Cardiac muscle cell (in vitro differentiated cells and primary cell): ENCODE results near the gene SEMA3A. TPM values are rescaled to one million over a fixed set of nuclear protein-coding genes. Genes with fewer than 3 reads are reported as not detected.
A peak's percentile ranks its signal among the peaks of the same experiment; 100 is the strongest.

ENCODE experiments used
- DNase-seq, 2 donors: peaks; one replicate each; pipeline versions ENCODE4 v3.0.0 to v3.0.0-alpha.2; 2010 to 2017; ENCODE audit warnings: low read depth in 1 of 2, low spot score in 1 of 2
- H3K27ac ChIP-seq: fragments of 200-600 bp; sonication (generic); 2 replicates; pipeline ENCODE4 v1.5.1; 2016
- H3K27me3 ChIP-seq: fragments of 200-600 bp; sonication (generic); 2 replicates; pipeline ENCODE4 v1.6.0; 2016; ENCODE audit warnings: control low read depth
- H3K36me3 ChIP-seq: fragments of 200-600 bp; sonication (generic); 2 replicates; pipeline ENCODE4 v1.5.1; 2016; ENCODE audit warnings: control low read depth
- H3K4me1 ChIP-seq: fragments of 200-600 bp; sonication (generic); 2 replicates; pipeline ENCODE4 v1.8.1; 2017; ENCODE audit warnings: low read depth, mild to moderate bottlenecking, mixed run types
- H3K4me3 ChIP-seq: fragments of 200-600 bp; sonication (generic); 2 replicates; pipeline ENCODE4 v1.5.1; 2016; ENCODE audit warnings: mild to moderate bottlenecking
- H3K9me3 ChIP-seq: fragments of 200-600 bp; sonication (generic); 2 replicates; pipeline ENCODE4 v1.5.1; 2017; ENCODE audit warnings: low read depth, mild to moderate bottlenecking, control low read depth
- polyA plus RNA-seq: library from polyadenylated mRNA; unstranded; fragments of >200 nt; fragmentation: Nextera tagmentation; extraction: Ambion mirVana; gene quantifications from 2 replicates; pipeline ENCODE4 v1.2.1, GENCODE V29; 2016
- total RNA-seq: library from RNA; depleted of rRNA; stranded (reverse); fragments of >200 nt; gene quantifications from 2 replicates; pipeline ENCODE4 v1.2.3, GENCODE V29; 2016
- TF ChIP-seq, protein P1 (sequence below): IDR thresholded peaks from 2 replicates; pipeline ENCODE4 v1.5.1; 2012; ENCODE audit warnings: low read depth, mild to moderate bottlenecking, low read length

Gene SEMA3A
- total and polyA plus RNA-seq, 2 experiments from 2014 or later, result 33.5 to 37.3 TPM

DNA sequence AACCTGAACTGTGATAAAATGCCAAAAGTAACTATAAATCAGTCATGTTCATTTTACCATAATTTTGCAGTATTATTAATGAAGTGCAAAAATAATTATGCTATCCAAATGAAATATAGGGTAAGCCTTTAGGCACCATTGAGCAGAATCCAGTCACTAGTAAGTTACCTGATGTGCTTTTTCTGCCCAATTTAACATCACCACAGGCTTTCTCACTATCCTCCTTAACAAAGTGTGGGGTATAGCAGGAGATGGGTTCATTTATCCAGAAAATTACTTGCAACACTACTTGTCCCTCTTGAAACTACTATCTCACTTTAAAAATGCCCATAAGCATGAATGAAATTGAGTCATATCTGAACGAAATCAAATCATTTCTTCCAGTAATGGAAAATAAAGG, 211.0 kb downstream of the SEMA3A start:
- H3K36me3 ChIP-seq, result peaks cover 18% of the 10 kb centered on the region
- TF ChIP-seq, protein P1, sequence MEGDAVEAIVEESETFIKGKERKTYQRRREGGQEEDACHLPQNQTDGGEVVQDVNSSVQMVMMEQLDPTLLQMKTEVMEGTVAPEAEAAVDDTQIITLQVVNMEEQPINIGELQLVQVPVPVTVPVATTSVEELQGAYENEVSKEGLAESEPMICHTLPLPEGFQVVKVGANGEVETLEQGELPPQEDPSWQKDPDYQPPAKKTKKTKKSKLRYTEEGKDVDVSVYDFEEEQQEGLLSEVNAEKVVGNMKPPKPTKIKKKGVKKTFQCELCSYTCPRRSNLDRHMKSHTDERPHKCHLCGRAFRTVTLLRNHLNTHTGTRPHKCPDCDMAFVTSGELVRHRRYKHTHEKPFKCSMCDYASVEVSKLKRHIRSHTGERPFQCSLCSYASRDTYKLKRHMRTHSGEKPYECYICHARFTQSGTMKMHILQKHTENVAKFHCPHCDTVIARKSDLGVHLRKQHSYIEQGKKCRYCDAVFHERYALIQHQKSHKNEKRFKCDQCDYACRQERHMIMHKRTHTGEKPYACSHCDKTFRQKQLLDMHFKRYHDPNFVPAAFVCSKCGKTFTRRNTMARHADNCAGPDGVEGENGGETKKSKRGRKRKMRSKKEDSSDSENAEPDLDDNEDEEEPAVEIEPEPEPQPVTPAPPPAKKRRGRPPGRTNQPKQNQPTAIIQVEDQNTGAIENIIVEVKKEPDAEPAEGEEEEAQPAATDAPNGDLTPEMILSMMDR, result no peak

DNA sequence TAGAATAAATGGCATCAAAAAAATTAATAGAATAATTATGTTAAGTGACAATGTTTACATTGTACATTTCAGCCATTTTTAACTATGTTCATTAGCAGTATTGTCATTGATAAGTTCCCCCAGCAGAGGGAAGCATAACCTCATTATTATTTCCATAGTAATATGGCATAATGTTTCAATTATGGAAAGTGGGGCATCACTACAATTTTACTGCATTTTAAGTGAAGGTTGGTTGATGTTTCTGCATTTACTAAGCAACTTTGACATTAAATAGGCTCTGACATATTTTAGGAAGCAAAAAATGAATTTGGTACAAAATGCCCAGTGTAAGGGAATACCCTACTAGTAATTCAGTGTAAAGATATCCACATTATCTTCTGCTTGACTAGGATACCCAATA, 218.3 kb downstream of the SEMA3A start:
- peak; percentile 58 to 60 for DNase-seq
- H3K36me3 ChIP-seq, result peaks cover 14% of the 10 kb centered on the region
- H3K4me3 ChIP-seq, result no peak overlapping the region
- no peaks in the 10 kb centered on the region for H3K27me3 ChIP-seq
- no peaks in the 10 kb centered on the region for H3K4me1 ChIP-seq
- TF ChIP-seq, protein P1, result peak; percentile 49
- no peaks in the 10 kb centered on the region for H3K9me3 ChIP-seq
- no peak overlapping the region for H3K27ac ChIP-seq

More for the DNA sequence above, 211.0 kb downstream of the SEMA3A start:
- Histone ChIP-seq H3K4me3 (no peak overlapping the region), H3K27me3 (no peaks in the 10 kb centered on the region), H3K4me1 (no peaks in the 10 kb centered on the region), H3K9me3 (no peaks in the 10 kb centered on the region), H3K27ac (no peak overlapping the region)
- no peak for DNase-seq

DNA sequence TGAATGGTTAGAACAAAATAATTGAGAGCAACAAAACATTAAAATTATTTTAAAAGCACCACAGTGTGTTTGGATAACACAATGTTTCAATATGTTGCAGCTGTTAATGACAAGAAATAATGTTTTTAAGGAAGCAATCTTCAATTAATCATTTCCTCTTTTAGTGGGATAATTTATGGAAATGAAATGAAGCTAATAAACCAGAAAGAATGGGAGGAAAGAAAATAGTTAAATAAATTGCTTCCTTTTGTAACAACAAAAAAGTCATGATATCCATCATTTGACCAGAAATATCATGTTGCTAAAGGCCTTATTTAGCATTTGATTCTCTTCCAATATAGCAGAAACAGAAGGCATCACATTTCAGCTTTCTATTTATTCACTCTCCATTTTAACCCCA, 224.5 kb downstream of the SEMA3A start:
- Histone ChIP-seq H3K9me3 (no peaks in the 10 kb centered on the region), H3K4me3 (no peak overlapping the region), H3K27ac (no peak overlapping the region), H3K27me3 (no peaks in the 10 kb centered on the region), H3K36me3 (peaks cover 7% of the 10 kb centered on the region), H3K4me1 (no peaks in the 10 kb centered on the region)
- TF ChIP-seq, protein P1, result no peak
- DNase-seq, result no peak

DNA sequence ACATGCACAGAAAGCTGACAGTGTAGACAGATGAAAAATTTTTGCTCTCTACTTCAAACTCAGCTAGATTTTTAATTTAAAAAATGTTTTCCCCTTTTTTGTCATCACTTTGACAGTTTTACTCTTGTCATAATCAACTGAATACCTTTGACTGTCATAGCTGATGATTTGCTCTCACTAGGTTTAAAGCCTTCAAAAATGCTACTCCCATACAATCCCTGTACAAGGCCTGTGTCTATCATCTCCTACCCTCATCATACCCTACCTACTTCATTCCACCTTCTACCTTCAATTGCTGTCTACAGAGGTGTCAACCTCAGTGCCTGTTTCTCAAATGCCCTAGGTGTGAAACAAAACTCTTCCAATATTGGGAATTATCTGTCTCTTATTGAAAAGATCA, 230.3 kb downstream of the SEMA3A start:
- Histone ChIP-seq H3K9me3 (no peaks in the 10 kb centered on the region), H3K36me3 (peaks cover 19% of the 10 kb centered on the region), H3K4me3 (no peak overlapping the region), H3K27ac (no peak overlapping the region), H3K27me3 (no peaks in the 10 kb centered on the region), H3K4me1 (no peaks in the 10 kb centered on the region)
- TF ChIP-seq, protein P1, result no peak
- DNase-seq, result no peak

DNA sequence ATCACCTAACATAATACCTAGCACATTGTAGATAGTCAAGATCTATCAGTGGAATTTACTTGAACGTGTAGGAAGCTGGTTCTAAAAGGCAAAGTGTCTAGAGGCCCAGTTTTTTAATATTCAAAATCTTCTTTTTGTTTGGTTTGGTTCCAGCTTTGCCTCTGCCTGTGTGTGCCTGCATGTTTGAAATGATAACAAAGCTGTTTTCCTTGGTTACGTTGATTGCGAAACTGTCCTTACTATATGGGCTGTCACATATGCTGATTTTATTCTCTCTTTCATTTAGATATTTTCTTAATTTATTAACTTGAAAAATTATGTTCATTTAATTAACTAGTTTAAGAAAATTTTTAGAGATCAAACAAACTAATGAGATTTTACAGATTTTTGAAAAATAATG, 237.3 kb downstream of the SEMA3A start:
- H3K36me3 ChIP-seq, result peaks cover 9% of the 10 kb centered on the region
- H3K9me3 ChIP-seq, result no peaks in the 10 kb centered on the region
- H3K27ac ChIP-seq, result no peak overlapping the region
- peak in 1 of 2 donors; percentile 81 for DNase-seq
- no peaks in the 10 kb centered on the region for H3K4me1 ChIP-seq
- H3K27me3 ChIP-seq, result no peaks in the 10 kb centered on the region
- TF ChIP-seq, protein P1, result no peak
- no peak overlapping the region for H3K4me3 ChIP-seq

DNA sequence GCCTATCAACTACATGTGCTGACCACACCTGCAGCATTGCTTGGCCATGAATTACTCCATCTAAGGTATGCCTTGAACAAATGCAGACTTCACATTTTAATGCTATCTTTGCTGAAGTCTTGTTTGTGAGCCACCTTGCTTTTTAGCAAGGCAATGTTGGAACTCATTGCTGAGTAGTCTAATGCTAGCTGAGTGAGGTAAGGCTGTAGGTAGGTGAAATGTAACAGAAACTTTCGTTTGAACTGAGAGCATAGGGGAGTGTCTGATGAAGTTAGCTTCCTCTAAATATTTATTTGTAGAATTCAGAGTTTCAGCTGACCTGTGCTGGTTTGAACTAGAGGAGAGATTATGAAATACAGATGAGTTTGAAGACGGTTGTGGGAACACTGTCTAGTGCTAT, 238.5 kb downstream of the SEMA3A start:
- TF ChIP-seq, protein P1, result no peak
- peak overlapping the region; percentile 8 for H3K27ac ChIP-seq
- H3K4me1 ChIP-seq, result no peaks in the 10 kb centered on the region
- H3K9me3 ChIP-seq, result no peaks in the 10 kb centered on the region
- peaks cover 3% of the 10 kb centered on the region for H3K36me3 ChIP-seq
- H3K4me3 ChIP-seq, result no peak overlapping the region
- no peaks in the 10 kb centered on the region for H3K27me3 ChIP-seq
- no peak for DNase-seq
